SW480 (cell line): Measurements from ENCODE around the gene FAM227B.
"Not testable (repeated sequence)": the region's sequence is repeated elsewhere in the genome, so short reads cannot be mapped to it uniquely, and the experiment has no call there.

Experiments
- DNase-seq: peaks from one replicate; pipeline ENCODE4 v3.0.0-alpha.2; 2016; ENCODE audit warnings: low spot score

Gene FAM227B, protein sequence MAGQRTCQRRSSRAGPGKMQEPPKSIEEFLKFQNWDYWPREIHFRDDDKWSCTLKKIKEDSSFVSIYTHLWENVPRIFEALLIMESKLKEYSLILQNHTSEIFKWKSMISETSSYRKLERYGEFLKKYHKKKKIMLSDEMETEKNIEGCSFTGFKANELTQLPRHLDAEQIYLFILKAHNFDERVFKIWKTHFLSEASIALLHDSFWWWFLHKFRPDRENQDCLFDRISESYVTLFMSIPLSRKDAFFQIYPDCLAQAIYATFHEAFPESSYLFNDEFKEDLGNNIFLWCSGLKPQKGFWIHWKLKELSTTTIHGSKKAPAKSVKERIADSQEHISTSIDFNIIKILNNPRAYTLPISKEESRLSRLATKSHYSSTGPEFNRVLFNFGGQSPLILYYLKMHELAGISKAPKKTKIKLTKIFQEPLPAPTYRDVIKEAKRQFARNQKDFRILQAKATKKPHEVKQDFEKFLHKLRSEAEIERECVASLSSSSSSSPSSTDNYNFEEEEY

DNA sequence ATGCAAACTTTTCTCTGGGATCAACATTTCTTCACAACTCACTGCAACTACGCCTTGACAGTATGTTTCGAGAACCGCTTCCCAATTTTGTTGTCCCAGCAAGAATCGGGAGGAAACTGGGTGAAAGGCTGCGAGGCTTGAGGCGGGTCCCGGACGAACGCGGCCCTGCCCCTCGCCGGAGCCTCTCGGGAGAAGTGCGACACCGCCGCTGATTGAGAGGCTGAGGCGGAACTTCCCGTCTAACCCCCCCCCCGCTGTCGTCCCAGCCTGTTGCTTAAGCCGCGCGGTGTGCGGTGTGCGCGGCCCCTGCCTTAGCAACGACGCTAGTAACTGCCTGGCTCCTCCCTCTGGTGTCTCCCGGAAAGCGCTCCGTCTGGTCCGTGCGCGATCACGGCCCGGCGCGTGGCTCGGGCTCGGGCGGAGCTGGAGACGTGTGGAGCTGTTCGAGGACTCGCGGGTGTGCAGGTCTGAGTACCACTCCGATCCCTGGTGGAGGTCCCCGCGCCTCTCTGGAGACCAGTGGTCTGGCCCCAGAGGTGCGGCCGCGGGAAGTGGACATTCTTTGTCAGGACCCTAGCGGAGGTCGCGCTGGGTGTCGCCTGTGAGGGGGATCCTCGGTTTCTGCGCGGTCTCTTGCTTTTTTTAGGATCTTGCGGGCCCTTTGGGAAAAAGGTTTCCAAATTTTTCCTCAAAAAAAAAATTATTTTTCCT, at the start of gene FAM227B, which contains the start of gene DTWD1:
Gene FAM227B (minus strand): TSS at position 161 of the 711 bp plus-strand sequence. CDS start 5,647 bp downstream, outside the sequence.
Gene DTWD1 (plus strand): TSS at position 391 of the 711 bp plus-strand sequence. CDS start 4,120 bp downstream, outside the sequence.
- peak; percentile 95 for DNase-seq

DNA sequence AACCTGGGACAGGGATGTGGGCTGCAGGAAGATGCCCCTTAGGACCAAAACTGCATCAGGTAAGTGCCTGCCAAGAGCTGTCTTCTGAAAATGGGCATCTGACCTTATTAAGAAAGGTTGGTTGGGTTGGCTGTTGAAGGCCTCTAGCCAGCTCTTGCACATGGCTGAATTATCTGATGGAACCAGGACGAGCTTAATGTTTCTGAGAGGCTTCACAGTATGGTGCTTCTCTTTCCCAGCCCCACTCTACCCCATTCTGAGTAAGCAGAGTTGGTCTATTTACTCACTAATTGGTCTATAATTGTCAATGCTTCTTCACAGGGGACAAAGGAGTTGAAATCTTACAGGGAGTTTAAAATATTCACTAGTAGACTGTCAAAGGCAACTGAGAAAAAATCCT, 48.7 kb upstream of the FAM227B start:
- DNase-seq, result no peak

DNA sequence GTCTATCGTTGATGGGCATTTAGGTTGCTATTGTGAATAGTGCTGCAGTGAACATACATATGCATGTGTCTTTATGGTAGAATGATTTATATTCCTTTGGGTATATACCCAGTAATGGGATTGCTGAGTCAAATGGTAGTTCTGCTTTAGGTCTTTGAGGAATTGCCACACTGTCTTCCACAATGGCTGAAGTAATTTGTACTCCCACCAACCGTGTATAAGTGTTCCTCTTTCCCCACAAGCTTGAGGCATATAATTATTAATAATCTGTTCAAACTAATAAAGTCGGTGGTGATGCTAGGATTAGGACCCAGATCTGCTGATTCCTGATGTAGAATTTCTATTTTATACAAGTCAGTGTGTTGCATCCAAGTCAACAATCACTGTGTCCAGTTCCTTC, 45.9 kb upstream of the FAM227B start:
- not testable (repeated sequence) for DNase-seq

DNA sequence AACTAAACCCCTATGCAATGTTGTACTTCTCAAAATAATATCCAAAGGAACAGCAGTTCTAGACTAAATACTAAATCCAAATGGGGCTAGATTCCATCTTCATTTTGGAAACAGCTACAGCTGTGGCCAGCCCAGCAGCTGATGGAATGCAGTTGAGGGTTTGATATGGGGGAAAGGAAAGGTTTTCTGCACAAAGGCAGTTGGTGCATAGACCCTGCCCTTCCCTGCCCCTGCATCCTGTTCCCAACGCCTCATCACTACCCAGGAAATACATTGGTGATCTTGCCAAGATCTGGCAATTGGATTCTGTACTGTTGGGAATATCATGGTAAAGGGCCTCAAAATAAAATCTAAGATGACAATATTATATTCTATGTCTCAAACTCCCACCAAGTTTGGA, 44.1 kb upstream of the FAM227B start:
- DNase-seq, result no peak

DNA sequence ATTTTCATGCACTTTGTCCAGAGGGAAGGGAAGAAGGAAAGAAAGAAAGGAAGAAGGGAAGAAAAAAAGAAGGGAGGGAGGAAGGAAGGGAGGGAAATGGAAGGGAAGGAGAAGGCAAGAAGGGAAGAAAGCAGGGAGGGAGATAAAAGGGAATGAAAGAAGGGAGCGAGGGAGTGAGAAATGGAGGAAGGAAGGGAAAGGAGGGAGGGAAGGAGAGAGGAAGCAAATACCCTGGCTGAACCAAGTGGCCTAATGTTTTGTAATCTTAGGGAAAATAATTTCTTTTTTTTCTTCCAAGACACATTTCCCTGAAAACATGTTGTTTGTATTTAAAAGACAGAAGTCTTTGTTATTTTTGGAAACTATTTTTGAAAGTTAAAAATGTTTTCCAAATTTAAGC, 36.1 kb upstream of the FAM227B start:
- no peak for DNase-seq

DNA sequence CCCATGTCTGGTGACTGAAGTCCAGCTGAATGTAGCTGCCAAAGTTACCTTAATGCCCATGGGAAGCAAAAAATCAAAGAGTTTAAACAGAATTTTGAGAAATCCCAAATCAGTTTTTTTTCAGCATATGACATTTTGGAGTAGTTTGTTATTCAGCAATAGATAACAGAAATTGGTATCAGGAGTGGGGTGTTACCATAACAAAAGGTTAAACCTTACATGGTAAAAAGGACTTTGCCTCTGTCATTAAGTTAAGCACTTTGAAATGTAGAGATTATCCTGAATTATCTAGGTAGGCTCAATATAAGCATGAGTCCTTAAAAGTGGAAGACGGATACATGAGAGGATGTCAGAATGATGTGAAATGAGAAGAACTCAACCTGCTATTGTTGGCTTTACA, 32.3 kb upstream of the FAM227B start:
- DNase-seq, result no peak

DNA sequence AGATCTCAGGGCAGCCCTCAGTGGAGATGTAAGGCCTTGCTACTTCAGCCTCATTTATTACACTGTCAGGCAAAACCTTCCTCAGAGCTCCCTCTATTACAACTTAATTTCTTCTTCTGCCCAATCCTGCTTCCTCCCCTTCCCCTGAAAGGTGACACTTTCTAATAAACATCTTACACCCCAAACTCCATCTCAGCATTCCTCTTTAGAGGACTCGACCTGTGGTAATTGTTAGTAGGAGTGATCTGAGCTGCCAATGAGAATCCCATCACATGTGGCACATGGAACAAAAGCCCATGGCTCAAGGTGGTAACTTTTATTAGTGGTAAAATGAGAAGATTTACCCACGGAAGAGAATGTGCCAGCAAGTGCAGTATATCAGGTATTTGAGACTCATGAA, 30.1 kb upstream of the FAM227B start:
- no peak for DNase-seq

DNA sequence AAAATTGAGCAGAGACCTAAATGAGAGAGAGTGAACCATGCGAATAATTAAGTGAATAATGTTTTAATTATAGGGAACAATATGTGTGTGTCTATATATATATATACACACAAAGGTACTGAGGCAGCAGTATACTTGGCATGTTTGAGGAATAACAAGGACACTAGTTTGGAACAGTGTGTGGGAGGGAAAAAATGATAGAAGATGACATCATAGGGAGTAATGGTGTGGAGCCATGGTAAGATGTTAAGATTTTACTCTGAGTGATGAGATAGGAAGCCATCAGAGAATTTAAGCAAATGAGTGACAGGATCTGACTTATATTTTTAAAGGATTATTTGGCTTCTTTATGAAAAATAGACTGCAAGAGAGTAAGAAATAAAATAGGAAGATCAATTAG, 29.4 kb upstream of the FAM227B start:
- DNase-seq, result no peak

DNA sequence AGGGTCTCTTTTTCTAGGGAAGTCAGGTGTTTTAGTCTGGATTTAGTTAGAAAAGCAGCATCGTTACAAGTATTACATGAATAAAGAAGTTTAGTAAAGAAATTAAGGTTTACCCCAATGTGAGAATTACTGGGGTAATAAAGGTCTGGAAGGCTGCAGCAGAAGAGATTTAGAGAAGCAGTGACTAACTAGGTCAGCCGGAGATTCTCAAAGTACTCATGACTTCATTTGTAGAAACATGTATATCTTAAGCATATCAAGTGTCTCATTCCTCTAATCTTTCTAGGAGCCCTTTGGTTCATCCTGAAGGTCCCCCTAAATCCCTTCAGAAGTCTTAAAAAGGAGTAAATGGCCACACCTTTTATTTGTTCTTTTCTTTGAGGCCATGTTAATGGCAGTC, 26.3 kb upstream of the FAM227B start:
- no peak for DNase-seq

DNA sequence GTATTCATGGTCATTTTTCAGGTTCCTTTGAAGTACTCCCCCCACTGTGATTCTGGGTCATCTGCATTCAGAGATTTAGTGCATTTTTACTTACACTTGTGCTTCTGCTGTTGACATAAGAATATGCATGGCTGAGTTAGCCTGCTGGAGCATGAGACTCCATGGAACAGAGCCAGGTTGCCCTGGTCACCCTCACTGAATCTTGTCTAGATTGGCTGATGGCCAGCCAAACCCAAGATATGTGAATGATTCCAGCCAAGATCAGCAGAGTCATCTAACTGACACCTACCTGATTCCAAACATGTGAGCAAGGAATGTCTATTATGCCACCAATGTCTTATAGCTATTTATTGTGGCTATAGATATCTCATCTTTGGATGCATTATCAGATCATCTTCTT, 25.3 kb upstream of the FAM227B start:
- no peak for DNase-seq

DNA sequence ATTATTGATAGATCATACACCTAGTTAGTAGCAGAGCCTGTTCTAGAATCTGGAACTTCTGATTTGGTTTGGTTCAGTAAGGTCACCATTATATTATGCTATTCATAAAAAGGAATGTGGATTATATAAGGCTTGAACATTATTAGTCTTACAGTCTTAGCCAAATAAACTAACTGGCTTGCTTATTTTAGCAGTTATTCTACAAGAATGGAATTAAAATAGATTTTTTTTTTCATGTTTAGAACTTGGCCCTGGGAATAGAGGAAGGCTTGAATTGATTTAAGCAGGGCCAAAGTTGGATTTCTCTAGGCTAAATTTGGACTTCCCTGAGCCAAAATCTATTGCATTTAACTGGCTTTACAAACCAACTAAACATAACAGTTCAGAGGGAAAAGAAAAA, 24.7 kb upstream of the FAM227B start:
- DNase-seq, result no peak

DNA sequence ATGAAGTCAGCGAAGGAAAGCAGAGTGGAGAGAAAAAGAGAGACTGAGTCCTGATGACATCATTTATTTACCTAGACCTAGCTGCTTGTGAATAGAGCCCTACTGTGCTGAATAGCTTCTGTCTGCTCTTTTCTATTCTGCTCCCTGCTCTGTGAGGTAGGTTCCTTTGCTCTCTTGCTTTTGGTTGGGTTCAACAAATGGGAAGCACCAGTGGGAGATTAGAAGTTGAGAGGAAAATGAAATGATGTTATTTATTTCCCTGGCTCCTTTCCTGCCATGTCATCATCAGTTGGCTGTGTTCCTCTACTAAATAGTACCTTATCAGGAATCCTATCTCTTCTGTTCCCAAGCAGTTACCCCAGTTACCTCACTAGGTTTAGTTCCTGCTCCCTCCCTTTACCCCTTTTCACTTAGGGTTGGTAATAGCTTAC, 23.8 kb upstream of the FAM227B start:
- no peak for DNase-seq

DNA sequence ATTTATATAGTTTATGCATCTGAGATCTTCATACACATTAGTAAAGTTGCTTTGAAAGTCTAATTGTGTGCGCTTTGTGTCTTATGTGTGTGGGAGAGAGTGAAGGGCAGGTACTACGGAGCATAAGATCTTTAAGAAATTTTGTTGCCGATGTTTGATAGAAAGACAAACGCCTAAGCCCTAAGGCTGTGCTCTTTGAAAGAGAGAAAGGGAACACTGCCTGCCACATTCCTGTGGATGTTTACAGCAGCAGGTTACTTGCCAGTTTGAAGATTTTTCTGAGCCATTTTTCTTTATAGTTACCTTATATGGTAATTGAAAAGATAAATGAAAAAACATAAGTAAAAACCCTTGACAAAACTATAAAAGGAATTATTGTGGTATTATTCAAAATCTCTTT, 17.2 kb upstream of the FAM227B start:
- no peak for DNase-seq

DNA sequence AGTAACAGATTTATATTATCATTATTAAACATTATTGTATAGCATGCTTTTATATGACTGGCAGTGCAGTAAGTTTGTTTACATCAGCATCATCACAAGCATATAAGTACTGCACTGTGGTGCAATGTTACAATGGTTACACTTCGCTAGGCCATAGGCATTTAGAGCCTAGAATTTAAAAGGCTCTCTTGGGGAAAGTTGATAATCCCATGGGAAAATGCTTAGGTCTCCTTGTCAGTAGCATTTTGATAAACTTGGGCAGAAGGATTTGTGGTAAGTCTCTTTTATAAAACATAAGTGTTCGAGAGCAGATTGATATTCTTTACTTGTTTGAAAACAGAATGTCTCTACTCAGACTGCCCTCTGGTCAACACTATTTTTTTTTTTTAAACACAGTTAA, 7.8 kb upstream of the FAM227B start:
- no peak for DNase-seq

DNA sequence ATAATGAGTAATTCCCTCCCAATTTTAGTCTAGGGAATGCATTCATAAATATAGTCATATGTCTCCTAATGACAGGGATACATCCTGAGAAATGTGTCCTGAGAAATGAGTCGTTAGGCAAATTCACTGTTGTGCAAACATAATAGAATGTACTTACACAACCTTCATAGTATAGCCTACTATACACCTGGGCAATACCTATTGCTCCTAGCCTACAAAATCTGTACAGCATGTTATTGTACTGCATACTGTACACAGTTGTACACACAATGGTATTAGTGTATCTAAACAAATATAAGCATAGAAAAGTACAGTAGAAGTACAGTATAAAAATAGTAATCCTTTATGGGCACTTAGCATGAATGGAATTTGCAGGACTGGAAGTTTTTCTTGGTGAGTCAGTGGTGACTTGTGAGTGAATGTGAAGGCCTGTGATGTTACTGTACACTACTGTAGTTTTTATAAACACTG, 6.8 kb upstream of the FAM227B start:
- peak; percentile 22 for DNase-seq

DNA sequence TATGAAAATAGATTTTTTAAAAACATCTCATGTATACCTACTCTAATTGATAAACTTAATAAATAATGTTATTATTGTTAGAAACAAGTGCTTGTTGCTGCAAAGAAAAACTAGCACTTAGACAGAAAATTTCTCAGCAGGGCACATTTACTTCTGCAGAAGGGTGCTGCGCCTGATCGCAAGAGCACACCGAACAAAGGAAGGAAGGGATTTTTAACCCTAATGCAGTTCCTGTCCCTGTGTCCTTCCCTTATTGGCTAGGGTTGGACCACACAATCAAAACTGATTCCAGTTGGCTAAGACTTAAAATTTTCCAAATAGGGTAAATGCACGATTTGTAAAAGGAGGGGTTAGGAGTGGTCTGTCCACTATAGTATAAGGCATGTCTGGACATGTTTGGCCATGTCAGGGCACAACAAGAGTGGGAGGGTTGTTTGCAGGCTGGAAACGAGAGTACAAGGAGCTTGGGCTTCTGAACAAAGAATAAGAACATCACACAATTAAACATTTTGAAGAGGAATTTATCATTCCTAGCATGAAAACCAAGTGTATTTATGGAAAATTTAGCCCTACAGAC, 4.9 kb upstream of the FAM227B start:
- DNase-seq, result no peak

DNA sequence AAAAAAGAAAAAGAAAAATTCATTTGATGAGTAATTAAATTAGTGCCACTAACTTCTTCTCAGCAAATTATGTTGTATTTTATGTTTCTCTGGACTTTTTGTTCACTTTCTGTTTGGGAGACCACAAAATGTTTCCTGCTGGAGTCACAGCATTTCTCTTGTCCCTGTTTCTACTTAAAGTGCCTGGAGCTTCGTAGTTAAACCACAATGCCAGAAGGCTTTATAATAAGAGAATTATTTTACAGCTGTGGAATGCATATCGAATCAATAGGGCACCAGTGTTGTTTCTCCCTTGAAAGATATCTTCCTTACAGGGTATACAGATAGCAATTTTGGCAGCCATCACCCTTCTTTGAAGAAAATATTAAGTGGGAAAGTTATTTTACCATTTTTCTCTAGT, 3.4 kb upstream of the FAM227B start:
- no peak for DNase-seq

DNA sequence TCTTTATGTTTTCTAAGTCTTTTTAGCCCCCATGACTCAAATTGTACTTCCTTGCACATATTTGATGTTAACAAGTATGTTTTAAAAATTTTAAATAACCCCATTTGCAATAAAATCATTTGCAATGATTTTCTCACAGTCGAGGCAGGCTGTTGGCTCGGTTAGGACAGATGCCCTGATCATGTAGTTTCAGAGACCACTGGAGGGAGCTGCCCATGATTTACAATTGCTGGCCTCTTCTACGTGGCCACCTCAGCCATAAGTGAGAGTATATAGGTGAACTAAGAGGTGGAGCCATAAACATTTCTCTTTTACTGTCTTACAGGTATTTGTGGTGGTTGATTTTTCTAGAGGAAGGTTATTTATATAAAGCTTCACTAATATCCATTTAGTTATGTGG, 1.9 kb upstream of the FAM227B start:
- no peak for DNase-seq

DNA sequence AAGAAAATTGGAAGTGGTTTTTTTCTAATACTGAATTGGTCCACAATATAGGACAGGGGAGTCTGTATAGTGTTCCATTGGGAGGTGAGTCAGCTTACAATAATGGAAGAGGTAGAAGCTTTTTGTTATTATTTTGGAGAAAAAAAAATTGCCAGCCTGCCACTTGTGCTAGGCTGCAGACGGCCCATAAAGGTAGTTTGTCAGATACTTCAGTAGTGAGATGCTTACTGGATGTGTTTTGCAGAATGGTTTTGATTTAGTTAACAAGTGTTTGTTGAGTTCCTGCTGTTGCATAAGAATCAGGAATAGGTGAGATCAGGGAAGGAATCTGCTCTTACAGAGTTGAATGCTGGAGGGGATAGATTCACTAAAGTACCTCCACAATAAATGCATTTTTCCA, 1.3 kb upstream of the FAM227B start:
- DNase-seq, result no peak

DNA sequence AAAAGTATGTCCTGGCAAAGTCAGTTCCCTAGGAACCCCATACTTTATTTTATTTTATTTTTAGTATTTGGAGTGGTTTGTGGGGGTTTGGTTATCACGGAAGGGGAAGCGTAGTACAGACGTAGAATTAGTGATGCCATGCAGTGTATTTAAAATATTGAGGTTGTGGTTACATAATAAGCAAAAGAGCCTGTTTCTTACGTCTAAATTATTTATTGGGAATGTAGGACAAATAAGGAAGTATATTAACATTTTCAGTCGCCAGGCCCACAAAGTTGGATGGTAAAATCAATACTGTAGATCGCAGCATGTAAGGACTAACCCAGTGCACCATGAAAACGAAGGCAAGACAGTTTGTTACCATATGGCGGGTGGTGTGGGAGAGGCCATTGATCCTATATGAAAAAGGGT, 788 bp upstream of the FAM227B start:
- peak; percentile 16 for DNase-seq

DNA sequence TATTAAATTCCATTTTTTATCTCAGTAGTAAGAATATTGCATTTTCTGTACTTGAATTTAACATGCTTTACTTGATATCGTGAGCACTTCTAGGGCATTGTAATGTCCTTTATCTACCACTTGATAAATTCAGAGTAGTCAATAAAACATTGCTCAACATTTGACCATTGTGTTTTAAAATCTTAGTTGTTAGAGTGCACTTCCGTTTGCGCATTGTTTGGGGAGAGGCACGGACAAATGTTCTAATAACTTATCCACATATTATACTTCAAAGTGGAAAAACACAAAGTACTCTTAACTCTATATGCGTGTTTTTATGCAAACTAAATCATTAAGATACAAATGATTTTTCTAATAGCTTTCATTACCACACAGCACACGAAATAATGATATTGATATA, 419 bp downstream of the FAM227B start:
- peak; percentile 11 for DNase-seq

DNA sequence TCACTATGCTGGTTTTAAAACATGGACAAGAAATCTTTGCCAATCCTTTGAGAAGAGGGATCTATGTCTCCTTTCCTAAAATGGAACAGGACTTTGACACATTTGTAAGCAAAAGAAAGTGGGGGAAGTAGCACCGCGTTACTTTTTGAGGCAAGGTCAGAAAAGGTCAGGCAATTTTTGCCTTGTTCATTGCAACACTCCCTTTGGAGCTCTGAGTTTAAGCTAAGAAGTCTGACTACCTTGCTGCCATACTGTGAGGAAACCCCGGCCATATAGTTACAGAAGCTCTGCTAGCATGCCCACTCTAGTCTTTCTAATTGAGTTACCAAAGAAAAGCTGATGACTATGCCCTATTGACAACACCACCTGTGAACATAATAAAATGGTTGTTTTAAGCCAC, 1.4 kb downstream of the FAM227B start:
- DNase-seq, result no peak

DNA sequence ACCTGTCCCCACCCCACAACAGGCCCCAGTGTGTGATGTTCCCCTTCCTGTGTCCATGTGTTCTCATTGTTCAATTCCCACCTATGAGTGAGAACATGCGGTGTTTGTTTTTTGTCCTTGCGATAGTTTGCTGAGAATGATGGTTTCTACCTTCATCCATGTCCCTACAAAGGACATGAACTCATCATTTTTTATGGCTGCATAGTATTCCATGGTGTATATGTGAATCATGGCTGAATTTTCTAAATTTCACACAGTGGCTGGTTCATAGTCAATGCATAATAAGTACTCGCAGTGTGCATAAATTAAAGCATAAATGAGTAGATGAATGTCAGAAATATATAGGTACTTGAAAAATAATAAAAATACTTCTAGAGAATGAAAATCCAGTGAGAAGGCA, 8.4 kb downstream of the FAM227B start:
- not testable (repeated sequence) for DNase-seq
